ENCODE measurements around the gene KIAA1217.

GRCh38 chr10:24568042-24568441 lies 359.1 kb downstream of the KIAA1217 start:
- TF ChIP-seq CTCF (IDR thresholded peaks at IDR 0.05) (no peak), POLR2AphosphoS5 (IDR thresholded peaks at IDR 0.05) (no peak), POLR2A (IDR thresholded peaks at IDR 0.05; ENCODE audit: low read depth) (no peak)

Data from esophagus muscularis mucosa (tissue), 3 donors.